Measurements from ENCODE around the gene DEPDC1. TPM values are rescaled to one million over a fixed set of nuclear protein-coding genes. Genes with fewer than 3 reads are reported as not detected.

The DEPDC1 gene
- total RNA-seq, 1 experiment from 2014 or later = 62.6 TPM

Other genes starting within 250 kb of the DEPDC1 start
- not detected in 2 replicates for gene RPE65, start 47.1 kb downstream of the DEPDC1 start, total RNA-seq (2014; rRNA removed; shearing (Covaris generic))